NCI-H146 treated with DMSO at 0.1 percent for 48 hours (cell line): ENCODE data around the gene SLC25A44.

Source experiments
- DNase-seq: peaks from one replicate; lab custom pipeline; 2025; ENCODE audit not compliant: unreplicated experiment; lab: John Stamatoyannopoulos, UW

The SLC25A44 gene, protein sequence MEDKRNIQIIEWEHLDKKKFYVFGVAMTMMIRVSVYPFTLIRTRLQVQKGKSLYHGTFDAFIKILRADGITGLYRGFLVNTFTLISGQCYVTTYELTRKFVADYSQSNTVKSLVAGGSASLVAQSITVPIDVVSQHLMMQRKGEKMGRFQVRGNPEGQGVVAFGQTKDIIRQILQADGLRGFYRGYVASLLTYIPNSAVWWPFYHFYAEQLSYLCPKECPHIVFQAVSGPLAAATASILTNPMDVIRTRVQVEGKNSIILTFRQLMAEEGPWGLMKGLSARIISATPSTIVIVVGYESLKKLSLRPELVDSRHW

DNA sequence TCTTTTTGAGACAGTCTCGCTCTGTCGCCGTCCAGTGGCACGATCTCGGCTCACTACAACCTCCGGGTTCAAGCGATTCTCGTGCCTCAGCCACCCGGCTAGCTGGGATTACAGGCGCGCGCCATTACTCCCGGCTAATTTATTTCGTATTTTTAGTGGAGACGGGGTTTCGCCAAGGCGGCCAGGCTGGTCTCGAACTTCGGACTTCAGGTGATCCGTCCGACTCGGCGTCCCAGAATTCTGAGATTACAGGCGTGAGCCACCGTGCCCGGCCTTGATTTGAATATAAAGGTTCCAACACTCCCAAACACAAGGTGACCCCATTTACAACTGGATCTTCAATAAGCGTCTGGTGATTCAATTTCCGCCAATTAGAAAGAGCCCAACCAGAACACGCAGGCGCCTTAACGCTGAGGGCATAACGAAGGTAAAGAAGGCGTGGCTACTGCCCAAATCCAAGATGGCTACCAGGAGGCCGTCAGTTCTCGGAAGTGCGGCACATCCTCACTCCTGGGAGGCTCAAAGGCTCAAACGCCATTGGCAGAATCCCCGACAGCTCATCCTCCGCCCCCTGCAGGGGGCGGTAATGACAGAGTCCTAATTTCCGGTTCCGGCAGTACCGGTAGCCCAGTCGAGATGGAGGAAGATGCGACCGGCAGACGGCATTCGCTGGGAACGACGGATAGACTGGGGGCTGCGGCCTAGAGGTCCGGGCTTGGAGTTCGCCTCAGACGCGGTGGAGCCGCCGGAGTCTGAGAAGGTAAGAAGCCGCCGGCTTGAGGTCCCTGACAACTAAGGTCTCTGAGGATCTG is at the start of gene SLC25A44:
Gene SLC25A44 (plus strand): TSS at position 617 of the 812 bp plus-strand sequence. CDS start 5,744 bp downstream, outside the sequence.
- DNase-seq: peak; percentile 98

DNA sequence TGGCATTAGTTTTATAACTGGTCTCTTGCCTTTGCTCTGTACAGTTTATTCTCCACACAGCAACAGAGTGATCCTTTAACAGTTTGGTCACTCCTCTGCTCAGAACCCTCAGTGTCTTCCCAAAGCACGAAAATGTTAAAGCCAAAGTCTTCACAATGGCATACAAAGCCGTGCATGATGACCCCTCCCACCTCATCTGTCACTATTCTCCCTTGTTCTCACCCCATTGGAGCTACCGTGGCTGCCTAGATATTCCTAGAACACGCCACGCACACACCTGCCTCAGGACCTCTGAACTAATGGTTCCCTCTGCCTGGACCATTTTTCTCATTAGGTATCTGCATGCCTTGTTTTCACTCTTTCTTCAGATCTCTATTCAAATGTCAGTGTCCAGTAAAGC is 49.2 kb upstream of the SLC25A44 start:
- DNase-seq: no peak

DNA sequence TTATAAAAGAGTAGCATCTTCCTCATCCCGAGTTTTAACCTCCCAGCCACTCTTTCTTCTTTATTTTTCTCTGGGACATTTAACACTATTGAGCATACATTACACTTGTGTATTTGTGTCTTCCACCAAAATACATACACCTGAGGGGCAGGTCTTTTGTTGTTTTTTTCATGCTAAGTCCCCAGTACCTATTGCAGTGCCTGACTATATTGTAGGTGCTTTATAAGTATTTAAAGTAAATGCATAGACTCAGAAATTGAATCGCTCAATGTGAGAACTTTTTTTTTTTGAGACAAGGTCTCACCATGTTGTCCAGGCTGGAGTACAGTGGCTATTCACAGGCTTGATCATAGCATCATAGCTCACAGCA is 48.3 kb upstream of the SLC25A44 start:
- no peak for DNase-seq

DNA sequence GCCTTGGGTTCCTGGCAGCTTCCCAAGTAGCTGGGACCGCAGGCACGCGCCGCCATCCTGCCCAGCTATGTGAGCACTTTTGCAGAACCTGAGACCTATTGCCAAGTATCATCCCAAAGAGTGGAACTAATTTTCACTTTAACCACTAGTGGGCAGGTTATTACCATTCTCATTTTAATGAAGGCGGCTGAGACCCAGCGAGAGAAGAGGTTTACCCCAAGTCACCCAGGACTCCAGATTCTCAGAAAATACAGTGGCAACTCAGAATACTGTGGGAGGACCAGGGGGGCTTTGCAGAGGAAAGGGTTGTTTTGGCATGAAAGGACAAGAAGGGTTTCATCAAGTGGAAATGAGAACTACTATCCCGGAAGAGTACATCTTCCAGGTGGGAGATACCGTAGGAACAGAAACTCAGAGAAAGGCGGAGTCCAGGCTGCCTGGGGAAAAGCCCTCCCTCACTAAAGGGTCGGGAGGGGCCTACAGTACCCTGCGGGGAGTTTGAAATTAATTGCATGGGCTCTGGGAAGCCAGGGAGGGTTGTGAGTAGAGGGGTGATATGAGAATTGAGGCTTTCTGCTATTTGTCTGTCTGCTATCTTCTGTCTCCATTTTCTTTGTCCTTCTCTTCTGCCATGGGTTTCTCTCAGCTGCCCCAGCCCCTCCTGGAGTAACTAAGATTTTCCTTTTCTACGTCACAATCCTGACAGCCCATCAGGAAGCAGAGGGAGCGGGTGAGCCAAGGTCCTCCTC is 47.7 kb upstream of the SLC25A44 start:
- peak; percentile 77 for DNase-seq

DNA sequence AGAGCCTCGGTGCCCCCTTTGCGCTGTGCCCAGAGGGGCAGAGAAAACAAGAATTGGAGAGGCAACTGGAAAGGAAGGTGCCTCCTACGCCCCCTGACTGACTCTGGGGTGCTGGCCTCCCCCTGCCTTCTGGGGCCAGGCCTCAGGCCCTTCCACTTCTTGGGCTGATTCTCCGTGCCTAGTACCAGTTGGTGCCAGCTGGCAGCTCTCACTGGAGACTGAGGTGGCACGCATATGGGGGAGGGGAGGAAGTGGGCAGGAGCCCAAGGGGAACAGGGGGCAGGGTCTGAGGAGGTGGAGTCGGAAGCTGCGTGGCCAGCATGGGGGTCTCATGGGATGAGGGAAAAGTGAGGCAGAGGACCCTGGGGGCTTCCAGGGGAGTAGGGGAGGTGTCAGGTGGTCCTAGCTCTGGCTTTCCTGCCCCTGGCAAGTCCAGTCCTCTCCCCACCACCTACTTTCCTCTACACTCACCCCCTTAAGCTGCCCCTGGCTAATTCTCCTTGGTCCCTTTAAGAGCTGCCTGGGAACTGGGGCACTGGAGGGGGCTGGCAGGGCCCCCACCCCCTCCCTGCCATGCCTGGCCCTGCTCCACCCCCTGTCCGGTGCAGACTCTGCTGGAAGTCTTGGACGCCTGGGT is 47.0 kb upstream of the SLC25A44 start:
- no peak for DNase-seq

DNA sequence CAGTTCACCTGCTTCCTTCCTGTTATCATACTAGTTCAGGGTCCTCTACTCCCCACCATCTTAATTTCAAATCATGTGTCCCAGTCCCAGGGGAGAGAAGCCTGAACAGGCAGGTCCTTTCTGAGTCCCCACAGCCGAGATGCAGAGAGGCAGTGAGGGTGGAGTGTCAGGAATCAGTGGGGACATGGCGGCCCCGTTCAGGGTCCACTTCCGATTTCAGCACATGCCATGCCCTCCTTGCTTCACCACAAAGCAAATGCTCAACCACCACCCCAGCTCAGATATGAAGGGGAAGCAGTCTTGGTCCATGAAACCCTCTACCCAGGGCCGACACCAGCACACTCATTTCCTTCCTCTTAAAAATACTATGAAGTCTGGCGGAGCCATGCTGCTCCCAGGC is 45.7 kb upstream of the SLC25A44 start:
- no peak for DNase-seq

DNA sequence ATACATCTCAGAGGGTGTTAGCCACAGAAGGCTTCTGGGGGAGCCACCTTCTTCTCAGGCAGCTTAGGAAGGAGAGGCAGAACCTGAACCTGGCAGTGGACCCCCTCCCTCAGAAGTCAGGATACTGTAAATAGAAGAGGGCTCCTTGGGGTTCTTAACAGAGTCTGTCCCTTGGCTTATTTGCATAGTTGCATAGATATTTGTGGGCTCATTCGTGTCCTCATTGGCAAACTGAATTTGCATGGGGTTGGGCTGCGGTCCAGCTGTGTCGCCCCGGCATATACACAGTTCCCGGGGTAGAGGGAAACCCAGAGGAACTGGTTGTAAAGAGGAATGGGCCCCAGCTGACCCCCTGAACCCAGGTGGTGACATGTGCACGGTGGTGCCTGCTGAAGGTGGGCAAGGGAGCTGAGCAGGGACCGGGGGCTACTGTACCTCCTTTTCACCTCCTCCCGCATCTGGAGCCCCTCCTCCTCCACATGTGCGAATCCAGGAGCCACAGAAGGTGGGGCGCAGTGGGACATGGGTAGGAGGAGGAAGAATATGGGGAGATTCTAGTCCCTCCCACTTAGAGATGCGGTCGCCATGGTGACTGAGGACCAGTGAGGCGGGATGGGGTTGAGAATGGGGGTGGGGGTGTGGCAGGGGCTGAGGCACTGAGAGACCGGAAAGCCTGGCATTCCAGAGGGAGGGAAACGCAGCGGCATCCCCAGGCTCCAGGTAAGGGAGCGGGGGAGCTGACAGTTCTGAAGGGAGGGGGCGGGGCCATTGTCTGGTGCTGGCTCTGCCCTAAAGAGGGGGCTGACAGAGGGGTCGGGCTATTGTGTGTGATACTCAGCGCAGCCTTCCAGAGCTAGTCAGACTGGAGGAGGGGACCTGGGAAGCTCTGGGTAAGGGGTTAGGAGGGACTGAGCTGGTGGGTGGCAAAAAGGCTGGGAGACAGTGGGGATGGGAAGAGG is 44.3 kb upstream of the SLC25A44 start:
- DNase-seq: no peak

DNA sequence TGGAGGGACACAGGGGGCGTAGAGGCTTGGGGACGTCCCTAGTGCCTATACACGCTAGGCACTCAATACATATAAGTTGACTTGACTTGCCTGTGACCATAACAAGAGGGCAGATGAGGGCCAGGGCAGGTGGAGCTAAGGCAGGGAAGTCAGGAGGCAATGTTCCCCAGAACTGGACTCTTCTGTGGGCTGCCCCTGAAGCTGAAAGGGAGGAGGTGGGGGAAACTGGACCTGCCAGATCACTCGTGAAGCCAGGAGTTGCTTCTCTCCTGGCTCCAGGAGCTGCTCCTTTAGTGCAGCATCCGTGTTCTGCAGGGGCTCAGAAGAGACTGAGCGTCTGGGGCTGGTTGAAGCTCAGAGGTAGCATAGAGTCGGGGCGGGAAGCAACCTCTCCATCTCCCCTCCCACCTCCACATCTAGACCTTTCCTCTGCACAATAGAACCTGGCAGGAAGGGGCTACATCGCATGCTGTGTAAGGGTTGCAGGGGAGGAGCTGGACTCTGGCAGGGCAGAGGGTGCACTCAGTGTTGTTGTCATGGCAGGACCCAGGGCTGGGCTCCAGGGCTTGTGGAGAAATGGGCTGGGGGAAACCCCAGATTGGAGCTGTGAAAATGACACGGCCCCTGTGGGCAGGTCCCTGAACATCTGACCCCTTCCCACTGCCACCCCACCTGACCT is 43.4 kb upstream of the SLC25A44 start:
- no peak for DNase-seq

DNA sequence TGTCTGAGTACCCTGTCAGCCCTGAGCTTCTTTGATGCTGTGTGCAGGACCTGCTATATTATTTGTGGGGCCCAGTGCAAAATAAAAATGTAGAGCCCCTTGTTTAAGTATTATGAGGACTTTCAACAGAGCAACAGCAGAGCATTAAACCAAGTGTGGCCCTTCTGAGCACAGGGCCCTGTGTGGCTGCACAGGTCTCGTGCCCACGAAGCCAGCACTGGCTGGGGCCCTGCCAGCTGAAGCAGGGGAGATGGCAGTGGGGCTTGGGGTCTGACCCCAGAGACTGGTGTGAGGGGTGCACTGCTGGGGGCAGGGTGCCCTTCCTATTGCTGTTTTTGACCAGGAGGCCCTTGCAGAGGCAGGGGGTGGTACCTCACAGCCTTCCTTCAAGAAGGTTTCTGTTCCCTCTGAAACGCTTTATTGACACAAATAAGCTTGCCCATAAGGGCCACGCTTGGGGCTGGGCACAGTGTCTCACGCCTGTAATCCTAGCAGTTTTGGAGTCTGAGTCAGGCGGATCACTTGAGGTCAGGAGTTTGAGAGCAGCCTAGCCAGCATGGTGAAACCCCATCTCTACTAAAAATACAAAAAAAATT is 42.7 kb upstream of the SLC25A44 start:
- DNase-seq: no peak

DNA sequence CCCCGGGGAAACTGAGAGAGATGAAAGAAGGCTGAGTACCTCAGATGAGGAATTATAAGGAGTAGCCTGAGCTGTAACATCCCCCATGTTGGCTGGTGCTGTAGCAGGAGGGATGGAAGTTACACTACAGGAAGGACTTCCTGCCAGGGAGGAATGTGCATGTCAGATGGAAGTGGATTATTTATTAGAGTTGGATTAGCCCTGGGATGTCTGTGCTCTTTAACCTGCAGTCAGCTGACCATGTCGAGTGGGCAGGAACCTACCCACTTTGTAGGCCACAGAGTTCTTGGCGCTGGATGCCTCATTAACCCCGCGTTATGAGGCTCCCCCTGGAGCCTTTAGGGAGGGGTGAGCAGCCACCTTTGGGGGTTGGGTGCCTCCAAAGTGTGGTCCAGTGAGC is 41.3 kb upstream of the SLC25A44 start:
- no peak for DNase-seq

DNA sequence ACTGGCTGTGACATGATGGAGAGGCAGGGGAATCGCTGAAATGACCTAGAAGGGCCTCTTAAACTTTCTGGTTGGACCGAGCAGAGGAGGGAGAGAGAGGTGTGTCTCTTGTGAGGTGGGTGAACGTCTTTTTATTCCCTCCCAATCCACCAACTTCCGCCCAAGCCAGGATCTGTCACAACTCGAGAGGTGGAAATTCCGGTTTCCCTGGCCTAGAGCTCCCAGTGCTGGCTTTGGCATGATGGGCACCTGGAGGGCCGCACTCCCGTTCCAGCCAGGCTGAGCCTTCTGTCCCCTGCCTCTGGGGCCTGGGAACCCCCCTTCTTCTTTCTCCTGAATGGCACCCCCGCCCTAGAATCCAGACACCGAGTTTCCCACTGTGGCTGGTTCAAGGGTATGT is 40.5 kb upstream of the SLC25A44 start, which contains the start of gene SEMA4A:
Gene SEMA4A (plus strand): TSS at position 224 of the 400 bp plus-strand sequence. CDS start 994 bp downstream, outside the sequence.
- DNase-seq: no peak

DNA sequence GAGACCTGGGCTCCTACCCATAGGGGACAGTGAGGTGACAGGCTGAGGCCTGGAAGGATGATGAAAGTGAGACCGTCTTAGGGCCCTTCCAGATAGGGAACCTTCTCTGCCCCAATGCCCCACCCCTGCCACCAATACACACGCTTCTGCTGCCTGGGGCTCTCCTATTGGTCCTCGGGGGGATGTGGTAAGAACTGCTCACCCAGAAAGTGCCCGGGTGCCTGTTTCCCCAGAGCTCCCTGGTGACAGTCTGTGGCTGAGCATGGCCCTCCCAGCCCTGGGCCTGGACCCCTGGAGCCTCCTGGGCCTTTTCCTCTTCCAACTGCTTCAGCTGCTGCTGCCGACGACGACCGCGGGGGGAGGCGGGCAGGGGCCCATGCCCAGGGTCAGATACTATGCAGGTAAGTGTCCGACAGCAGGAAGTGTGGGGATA is 39.6 kb upstream of the SLC25A44 start:
- no peak for DNase-seq

DNA sequence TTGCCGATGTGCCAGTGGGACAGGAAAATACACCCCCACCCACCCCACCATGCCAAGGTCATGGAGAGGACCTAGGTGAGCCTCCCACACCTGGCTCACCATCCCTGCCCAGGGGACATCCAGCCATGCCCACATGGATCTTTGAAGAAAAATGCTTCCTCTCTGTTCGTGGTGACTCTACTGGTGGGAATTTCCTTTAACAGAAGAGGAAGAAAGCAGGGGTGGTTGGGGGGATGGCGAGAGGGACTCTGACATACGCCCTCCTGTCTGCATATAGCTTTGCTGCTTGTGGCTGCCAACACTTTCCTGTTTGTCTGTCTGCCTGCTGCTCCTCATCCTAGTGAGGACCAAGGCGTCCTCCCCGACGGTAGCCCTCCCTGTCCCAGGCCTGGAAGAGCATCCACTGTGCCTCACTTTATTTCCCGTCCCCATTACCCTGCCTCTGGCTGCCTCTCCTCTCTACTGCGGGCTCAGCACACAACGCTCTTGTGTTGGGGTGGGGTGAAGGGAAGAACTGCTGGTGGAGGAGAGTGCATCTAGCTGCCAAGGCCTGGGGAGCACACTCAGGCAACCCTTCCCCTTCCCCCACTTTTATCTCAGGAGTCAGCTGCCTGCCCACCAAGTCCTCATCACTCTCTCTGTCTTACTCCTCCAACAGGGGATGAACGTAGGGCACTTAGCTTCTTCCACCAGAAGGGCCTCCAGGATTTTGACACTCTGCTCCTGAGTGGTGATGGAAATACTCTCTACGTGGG is 38.0 kb upstream of the SLC25A44 start:
- no peak for DNase-seq

DNA sequence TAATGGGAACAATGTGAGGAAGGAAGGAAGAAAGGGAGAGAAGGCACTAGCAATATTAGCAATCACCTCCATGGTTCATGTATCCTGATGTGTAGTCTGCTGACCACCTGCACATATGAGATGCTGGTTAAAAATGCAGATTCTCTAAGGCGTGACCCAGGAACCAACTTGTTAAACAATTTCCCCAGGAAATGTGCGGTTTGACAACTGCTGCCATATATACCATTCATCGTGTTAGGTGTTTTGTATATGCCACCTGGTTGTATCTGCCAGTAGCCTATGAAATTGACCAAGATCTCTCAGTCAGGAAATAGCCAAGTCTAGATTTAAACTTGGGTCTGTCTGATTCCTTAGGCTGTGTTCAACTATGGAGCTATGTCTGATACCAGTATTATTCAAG is 36.4 kb upstream of the SLC25A44 start:
- no peak for DNase-seq

DNA sequence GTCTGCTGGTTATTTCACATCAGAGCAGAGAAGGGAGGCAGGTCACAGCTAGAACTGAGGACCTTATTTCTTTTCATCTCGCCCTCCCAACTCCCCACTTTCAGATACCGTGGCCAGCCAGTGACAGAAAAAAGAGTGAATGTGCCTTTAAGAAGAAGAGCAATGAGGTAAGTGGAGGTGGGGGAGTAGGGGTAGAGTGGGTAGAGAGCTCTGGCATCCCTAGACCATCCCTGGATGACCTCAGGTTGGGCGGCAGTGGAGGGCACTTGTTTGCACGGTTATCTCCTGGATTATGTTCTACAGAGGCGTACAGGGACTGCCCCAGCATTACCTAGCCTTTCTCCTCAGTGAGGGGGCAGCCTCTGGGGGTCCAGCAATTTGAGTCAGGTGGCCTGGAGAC is 35.9 kb upstream of the SLC25A44 start:
- DNase-seq: no peak

DNA sequence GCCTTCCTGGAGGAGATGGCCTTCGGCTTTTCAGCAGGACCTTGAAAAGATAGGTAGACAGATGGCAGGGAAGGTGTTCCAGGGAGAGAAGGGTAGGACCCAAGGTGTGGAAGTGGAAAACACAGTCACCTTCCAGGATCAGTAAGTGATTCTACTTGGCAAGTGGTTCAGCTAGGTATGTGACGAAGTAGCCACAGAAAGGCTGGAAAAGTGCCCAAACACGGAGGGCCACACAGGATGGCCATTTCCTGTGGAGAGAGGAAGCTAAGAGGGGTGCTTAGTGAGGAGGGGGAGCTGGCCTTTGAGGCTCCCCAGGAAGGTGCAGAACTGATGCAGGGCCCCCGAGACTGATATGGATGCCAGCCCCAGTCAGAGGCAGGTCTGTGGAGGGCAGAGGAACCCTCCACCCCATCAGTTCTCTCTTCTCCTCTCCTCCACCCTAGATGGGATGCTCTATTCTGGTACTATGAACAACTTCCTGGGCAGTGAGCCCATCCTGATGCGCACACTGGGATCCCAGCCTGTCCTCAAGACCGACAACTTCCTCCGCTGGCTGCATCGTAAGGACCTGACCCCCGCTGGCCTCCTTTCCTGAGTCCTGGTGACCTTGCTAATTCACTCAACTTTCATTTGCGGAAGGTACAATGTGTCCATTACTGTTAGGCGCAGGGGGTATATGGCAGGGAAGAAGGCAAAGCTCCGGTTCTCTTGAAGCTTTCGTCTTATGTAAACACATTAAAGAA is 33.7 kb upstream of the SLC25A44 start:
- DNase-seq: no peak

DNA sequence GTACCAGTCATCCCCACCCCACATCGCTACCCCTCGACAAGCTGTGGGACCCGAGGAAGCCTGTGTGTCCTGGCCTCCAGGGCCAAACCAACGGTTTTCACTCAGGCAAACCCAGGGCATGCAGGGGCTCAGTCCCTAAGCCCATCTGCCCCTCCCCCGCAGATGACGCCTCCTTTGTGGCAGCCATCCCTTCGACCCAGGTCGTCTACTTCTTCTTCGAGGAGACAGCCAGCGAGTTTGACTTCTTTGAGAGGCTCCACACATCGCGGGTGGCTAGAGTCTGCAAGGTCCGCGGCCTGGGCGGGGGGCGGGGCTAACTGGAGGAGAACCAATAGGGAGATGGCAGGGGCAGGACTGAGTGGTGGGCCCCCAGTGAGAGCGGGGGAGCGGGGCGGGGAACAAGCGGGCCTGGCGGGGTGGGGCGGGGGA is 33.1 kb upstream of the SLC25A44 start:
- DNase-seq: peak; percentile 63
